ELF-1 (cell line): ENCODE results near the gene LMNB1.
"Not testable (repeated sequence)": the region's sequence is repeated elsewhere in the genome, so short reads cannot be mapped to it uniquely, and the experiment has no call there.

Experiments used
- DNase-seq: peaks from one replicate; pipeline ENCODE4 v3.0.0-alpha.2; 2016; ENCODE audit warnings: low read depth, low spot score

LMNB1 gene

GRCh38 chr5:126826619-126827215, 49.8 kb downstream of the LMNB1 start:
- no peak for DNase-seq

- no peak for DNase-seq
Observed at GRCh38 chr5:126829098-126829497, 52.2 kb downstream of the LMNB1 start.

GRCh38 chr5:126830061-126830460, 53.1 kb downstream of the LMNB1 start:
- no peak for DNase-seq

GRCh38 chr5:126831156-126831555, 54.2 kb downstream of the LMNB1 start:
- DNase-seq, result no peak

GRCh38 chr5:126836778-126837177, 59.8 kb downstream of the LMNB1 start:
- DNase-seq, result no peak

- DNase-seq, result no peak
Observed at GRCh38 chr5:126837242-126837641, 60.3 kb downstream of the LMNB1 start.

- DNase-seq, result no peak
Observed at GRCh38 chr5:126837906-126838539, 61.1 kb downstream of the LMNB1 start.

GRCh38 chr5:126839407-126839806, 62.5 kb downstream of the LMNB1 start:
- peak; percentile 66 for DNase-seq

- DNase-seq, result not testable (repeated sequence)
Observed at GRCh38 chr5:126843375-126843774, 66.4 kb downstream of the LMNB1 start.

GRCh38 chr5:126845470-126846070, 68.6 kb downstream of the LMNB1 start:
- peak; percentile 82 for DNase-seq

GRCh38 chr5:126846344-126846743, 69.4 kb downstream of the LMNB1 start:
- DNase-seq, result no peak

GRCh38 chr5:126846744-126847455, 70.0 kb downstream of the LMNB1 start:
- peak; percentile 76 for DNase-seq

- no peak for DNase-seq
Observed at GRCh38 chr5:126847456-126847820, 70.5 kb downstream of the LMNB1 start.

- DNase-seq, result no peak
Observed at GRCh38 chr5:126847826-126848251, 70.9 kb downstream of the LMNB1 start.

GRCh38 chr5:126848253-126848652, 71.3 kb downstream of the LMNB1 start:
- DNase-seq, result no peak

- DNase-seq, result no peak
Observed at GRCh38 chr5:126849101-126849678, 72.3 kb downstream of the LMNB1 start.

GRCh38 chr5:126851501-126852011, 74.6 kb downstream of the LMNB1 start:
- DNase-seq, result no peak

- DNase-seq, result no peak
Observed at GRCh38 chr5:126852091-126852571, 75.2 kb downstream of the LMNB1 start.

- no peak for DNase-seq
Observed at GRCh38 chr5:126852841-126853271, 75.9 kb downstream of the LMNB1 start.

GRCh38 chr5:126853541-126854307, 76.8 kb downstream of the LMNB1 start:
- DNase-seq, result not testable (repeated sequence)

GRCh38 chr5:126854526-126855110, 77.7 kb downstream of the LMNB1 start:
- no peak for DNase-seq
